ENCODE data around the gene PPP2R5C.

The PPP2R5C gene

DNA sequence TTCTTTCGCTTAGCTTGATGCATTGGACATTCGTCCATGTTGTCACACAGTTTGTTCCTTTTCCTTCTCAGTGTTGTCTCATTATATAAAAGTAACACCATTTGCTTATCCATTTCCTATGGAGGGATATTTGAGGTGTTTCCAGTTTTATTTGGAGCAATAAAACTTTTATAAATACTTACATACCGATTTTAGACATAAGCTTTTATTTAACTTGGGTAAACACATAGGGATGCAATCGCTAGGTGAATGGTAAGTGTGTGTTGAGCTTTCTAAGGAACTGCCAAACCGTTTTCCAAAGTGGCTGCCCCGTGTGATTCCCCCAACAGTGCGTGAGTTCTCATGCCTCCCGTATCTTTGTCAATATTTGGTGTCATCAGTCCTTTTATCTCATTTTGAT lies 107.7 kb downstream of the PPP2R5C start:
- TF ChIP-seq, protein P1, sequence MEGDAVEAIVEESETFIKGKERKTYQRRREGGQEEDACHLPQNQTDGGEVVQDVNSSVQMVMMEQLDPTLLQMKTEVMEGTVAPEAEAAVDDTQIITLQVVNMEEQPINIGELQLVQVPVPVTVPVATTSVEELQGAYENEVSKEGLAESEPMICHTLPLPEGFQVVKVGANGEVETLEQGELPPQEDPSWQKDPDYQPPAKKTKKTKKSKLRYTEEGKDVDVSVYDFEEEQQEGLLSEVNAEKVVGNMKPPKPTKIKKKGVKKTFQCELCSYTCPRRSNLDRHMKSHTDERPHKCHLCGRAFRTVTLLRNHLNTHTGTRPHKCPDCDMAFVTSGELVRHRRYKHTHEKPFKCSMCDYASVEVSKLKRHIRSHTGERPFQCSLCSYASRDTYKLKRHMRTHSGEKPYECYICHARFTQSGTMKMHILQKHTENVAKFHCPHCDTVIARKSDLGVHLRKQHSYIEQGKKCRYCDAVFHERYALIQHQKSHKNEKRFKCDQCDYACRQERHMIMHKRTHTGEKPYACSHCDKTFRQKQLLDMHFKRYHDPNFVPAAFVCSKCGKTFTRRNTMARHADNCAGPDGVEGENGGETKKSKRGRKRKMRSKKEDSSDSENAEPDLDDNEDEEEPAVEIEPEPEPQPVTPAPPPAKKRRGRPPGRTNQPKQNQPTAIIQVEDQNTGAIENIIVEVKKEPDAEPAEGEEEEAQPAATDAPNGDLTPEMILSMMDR (IDR thresholded peaks at IDR 0.05; ENCODE audit: extremely low read depth, insufficient read depth, missing control alignments): no peak
- in situ Hi-C loops (cut with MboI; ENCODE audit: low pct_unique_long_range_greater_than_20kb, low sequenced_read_pairs, unreplicated experiment): no loop called here
- no peak for DNase-seq (ENCODE audit: low spot score)

DNA sequence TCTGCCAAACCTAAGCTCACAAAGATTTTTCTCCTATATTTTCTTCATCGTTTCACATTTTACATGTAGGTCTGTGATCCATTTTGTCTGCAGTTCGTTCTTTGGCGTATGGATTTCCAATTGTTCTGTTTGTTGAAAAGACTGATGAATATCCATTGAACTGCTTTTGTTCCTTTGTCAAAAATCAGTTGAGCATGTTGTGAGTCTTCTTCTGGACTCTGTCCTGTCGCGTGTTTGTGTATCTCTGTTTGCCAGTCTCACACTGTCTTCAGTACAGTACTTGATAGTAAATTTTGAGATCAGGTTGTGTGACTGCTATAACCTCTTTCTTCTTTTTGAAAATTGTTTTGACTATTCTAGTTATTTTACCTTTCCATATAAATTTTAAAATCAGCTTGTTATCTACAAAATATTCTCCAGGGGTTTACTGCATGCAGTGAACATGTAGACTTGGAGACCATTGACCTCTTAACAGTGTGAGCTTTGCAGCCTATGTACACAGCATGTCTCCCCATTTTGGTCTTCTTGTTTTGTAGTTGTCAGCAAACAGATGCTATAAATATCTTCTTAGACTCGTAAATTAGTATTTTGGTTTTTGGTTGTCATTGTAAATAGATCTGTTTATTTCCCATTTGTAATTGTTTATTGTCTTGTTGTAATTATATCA lies 108.9 kb downstream of the PPP2R5C start:
- no peak for DNase-seq (ENCODE audit: low spot score)
- TF ChIP-seq, protein P1 (IDR thresholded peaks at IDR 0.05; ENCODE audit: extremely low read depth, insufficient read depth, missing control alignments): no peak
- in situ Hi-C loops (cut with MboI; ENCODE audit: low pct_unique_long_range_greater_than_20kb, low sequenced_read_pairs, unreplicated experiment): no loop called here

DNA sequence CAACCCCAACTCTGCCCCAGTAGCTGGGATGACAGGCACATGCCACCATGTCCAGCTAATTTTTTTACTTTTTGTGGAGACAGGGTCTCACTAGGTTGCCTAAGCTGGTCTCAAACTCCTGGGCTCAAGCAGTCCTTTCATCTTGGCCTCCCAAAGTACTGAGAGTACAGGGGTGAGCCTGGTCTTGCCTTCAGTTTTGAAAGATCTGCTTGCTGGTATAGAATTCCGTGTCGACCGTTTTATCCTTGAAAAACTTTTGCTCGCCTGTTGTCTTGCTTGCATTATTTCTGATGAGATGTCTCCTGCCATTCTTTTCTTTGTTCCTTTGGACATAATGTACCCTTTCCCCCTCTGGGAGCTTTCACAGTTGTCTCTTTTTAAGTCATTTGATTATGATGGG lies 110.8 kb downstream of the PPP2R5C start:
- DNase-seq (ENCODE audit: low spot score): no peak
- TF ChIP-seq, protein P1 (IDR thresholded peaks at IDR 0.05; ENCODE audit: extremely low read depth, insufficient read depth, missing control alignments): no peak
- in situ Hi-C loops (cut with MboI; ENCODE audit: low pct_unique_long_range_greater_than_20kb, low sequenced_read_pairs, unreplicated experiment): no loop called here

DNA sequence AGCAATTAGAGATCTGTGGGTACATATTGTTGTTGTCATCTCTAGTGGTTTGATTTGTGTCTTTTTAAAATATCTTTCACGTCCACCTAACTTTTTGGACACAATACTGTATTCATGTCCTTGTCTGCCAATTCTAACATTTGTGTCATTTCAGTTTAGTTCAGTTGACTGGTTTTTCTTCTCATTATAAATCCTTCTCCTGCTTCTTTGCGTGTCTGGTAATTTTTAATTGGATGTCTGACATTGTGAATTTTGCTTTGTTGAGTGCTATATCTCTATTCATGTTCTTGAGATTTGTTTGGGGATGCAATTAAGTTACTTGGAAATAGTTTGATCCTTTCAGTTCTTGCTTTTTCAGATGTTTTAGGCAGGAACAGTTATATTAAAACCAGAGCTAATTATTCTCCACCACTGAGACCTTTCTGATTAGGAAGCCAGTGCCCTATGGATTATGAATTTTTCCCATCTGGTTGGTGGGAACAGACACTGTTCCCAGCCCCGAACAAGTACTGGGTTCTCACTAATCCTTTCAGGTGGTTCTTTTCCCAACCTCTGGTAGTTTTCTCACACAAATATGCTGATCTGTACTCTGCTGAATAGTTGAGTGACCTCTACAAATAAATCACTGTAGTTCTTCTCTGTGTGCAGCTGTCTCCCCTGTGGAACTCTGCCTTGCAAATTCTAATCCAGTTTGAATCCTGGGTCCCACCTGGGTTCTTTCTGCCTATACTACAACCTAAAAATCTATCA lies 111.7 kb downstream of the PPP2R5C start:
- no peak for DNase-seq (ENCODE audit: low spot score)
- TF ChIP-seq, protein P1 (IDR thresholded peaks at IDR 0.05; ENCODE audit: extremely low read depth, insufficient read depth, missing control alignments): no peak
- in situ Hi-C loops (cut with MboI; ENCODE audit: low pct_unique_long_range_greater_than_20kb, low sequenced_read_pairs, unreplicated experiment): no loop called here

DNA sequence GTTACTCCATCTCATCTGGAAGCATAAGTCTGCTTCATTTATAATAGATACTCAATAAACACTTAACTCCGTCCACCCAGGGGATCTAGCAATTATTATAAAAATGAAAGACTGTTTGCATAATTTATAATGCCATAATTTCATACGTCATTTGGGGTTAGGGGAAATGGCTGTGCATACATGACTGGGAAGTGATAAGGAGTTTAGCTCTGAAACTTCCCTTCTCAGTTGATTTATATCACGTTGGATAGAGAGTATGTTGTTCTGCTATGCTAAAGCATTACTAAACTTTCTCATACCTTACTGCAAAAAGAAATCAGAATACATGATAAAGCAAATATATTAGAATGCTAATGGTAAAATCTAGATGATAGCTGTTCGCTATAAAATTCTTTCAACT lies 112.5 kb downstream of the PPP2R5C start:
- DNase-seq (ENCODE audit: low spot score): no peak
- TF ChIP-seq, protein P1 (IDR thresholded peaks at IDR 0.05; ENCODE audit: extremely low read depth, insufficient read depth, missing control alignments): no peak
- in situ Hi-C loops (cut with MboI; ENCODE audit: low pct_unique_long_range_greater_than_20kb, low sequenced_read_pairs, unreplicated experiment): no loop called here

DNA sequence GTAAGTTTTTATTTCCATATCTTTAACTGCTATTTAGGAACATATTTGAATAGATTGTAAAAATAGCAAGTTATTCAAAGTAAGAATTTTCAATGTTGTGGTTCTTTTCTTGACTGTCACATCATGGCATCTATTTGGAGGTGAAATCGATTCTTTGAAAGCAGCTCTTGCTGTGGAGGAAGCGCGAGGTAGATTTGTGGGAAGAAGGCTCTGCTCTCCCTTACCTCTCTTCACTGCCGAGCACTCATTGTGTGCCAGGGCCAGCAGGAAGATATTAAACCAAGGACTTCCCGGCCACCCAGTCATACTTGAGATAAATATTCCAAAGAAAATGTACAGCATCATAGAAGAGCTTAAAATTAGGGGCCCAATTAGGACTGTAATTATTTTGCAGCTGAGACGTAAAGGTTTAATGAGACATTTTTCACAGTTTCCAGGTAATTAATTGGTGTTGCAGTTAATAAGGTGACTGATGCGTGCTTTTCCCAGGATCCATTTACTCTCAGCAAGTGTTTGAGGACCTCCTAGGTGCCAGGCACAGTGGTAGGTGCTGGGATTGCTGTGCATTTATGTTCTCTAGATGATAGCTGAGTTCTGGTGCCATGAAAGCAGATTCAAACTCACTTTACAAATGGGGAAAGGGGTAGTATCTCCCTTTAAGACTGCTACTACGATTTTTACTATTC lies 113.7 kb downstream of the PPP2R5C start:
- no peak for DNase-seq (ENCODE audit: low spot score)
- TF ChIP-seq, protein P1 (IDR thresholded peaks at IDR 0.05; ENCODE audit: extremely low read depth, insufficient read depth, missing control alignments): no peak
- in situ Hi-C loops (cut with MboI; ENCODE audit: low pct_unique_long_range_greater_than_20kb, low sequenced_read_pairs, unreplicated experiment): no loop called here
